ENCODE measurements around the gene MAST3. TPM values are rescaled to one million over a fixed set of nuclear protein-coding genes. Genes with fewer than 3 reads are reported as not detected.

MAST3 gene
- total and polyA plus RNA-seq, 2 of the 8 experiments (the other 6 are each of a cell fraction or from before 2014, with no cell fraction given), result 3.4 to 9.0 TPM

GRCh38 chr19:18062028-18062427, 35.5 kb upstream of the MAST3 start:
- no peak overlapping the region for H4K91ac ChIP-seq (replicated peaks; ENCODE audit: insufficient read length, low read length)
- H3K9me3 ChIP-seq (ENCODE audit: insufficient read depth in 2 of 2, low read depth in 1 of 2, low read length in 1 of 2), result no peaks in the 10 kb centered on the region
- 73% methylated on average over 8 of the region's 8 CpGs; no CpG with 5 or more reads in 1 of the 2 experiments for WGBS, 2 experiments (ENCODE audit: extremely low coverage in 1 of 2, insufficient coverage in 1 of 2, insufficient read length in 1 of 2, insufficient replicate concordance in 2 of 2, low coverage in 1 of 2, low lambda C conversion rate in 2 of 2, missing lambda C conversion rate in 1 of 2)
- no peak overlapping the region for H2AFZ ChIP-seq (ENCODE audit: low read length)
- no peak overlapping the region for H2AK5ac ChIP-seq (ENCODE audit: low read depth, low read length)
- H2BK15ac ChIP-seq (ENCODE audit: low read length), result no peak overlapping the region
- no peak overlapping the region for H3K9ac ChIP-seq (replicated peaks in 1 of 4; ENCODE audit: extremely low read depth in 1 of 4, low read depth in 3 of 4, low read length in 3 of 4)
- CTCF ChIA-PET (ENCODE audit: partially characterized antibody), result interaction anchor here (0.8 to 3.2 kb wide), 11 partner anchors 8 to 229 kb away, joined by 3 to 14 read pairs (median 4); partner anchors contain the start of genes ARRDC2 and IL12RB1
- no peak overlapping the region for H3K4me3 ChIP-seq (ENCODE audit: extremely low read depth in 1 of 4, insufficient read depth in 2 of 4, low read depth in 3 of 4, low read length in 4 of 4)
- H3K4ac ChIP-seq (replicated peaks; ENCODE audit: insufficient read length, low read depth, low read length), result no peak overlapping the region
- POLR2A ChIA-PET (ENCODE audit: partially characterized antibody), result interaction anchor here (0.5 to 0.7 kb wide), 2 partner anchors 288 to 511 kb away, joined by 3 read pairs; no protein-coding TSS in a partner anchor
- H3K23ac ChIP-seq (ENCODE audit: insufficient read length), result no peak overlapping the region
- H4K20me1 ChIP-seq (replicated peaks in 1 of 2; ENCODE audit: control insufficient read depth in 1 of 2, insufficient read depth in 2 of 2, low read length in 2 of 2), result no peaks in the 10 kb centered on the region
- H3K4me2 ChIP-seq (ENCODE audit: insufficient read depth in 1 of 2, low read depth in 2 of 2, low read length in 2 of 2), result no peak overlapping the region
- no peaks in the 10 kb centered on the region for H3K79me2 ChIP-seq (ENCODE audit: control insufficient read depth in 1 of 2, insufficient read depth in 2 of 2, low read length in 2 of 2)
- no peak for FAIRE-seq
- no peak overlapping the region for H3K27ac ChIP-seq (ENCODE audit: low read depth, low read length)
- H3K36me3 ChIP-seq (ENCODE audit: control insufficient read depth in 2 of 4, insufficient read depth in 4 of 4, low read length in 3 of 4), result no peaks in the 10 kb centered on the region
- no peak overlapping the region for H4K8ac ChIP-seq (ENCODE audit: extremely low read depth, insufficient read depth, low read length)
- H2BK5ac ChIP-seq (ENCODE audit: low read depth, low read length), result no peak overlapping the region
- no peak overlapping the region; the same call in 1 of the 2 replicates for H3K18ac ChIP-seq (ENCODE audit: extremely low read depth, low read length)
- H3K4me1 ChIP-seq (replicated peaks in 1 of 4; ENCODE audit: control insufficient read depth in 3 of 4, insufficient read depth in 4 of 4, low read length in 3 of 4), result no peaks in the 10 kb centered on the region
- H3K79me1 ChIP-seq (ENCODE audit: low read depth, low read length), result no peaks in the 10 kb centered on the region
- H2BK12ac ChIP-seq (ENCODE audit: low read depth, low read length), result no peak overlapping the region
- H3K14ac ChIP-seq (ENCODE audit: insufficient read length), result no peak overlapping the region
- H3K27me3 ChIP-seq (replicated peaks in 1 of 4; ENCODE audit: control insufficient read depth in 3 of 4, extremely low read depth in 1 of 4, insufficient read depth in 3 of 4, low read length in 3 of 4), result no peaks in the 10 kb centered on the region
- DNase-seq (ENCODE audit: low read depth in 1 of 2, low spot score in 2 of 2), result no peak
- peaks cover 2% of the 10 kb centered on the region; the same call in 1 of the 2 replicates for H3K23me2 ChIP-seq (ENCODE audit: low read depth, low read length)
- H3K56ac ChIP-seq (replicated peaks; ENCODE audit: insufficient read length, low read depth, low read length), result no peak overlapping the region
- no peak overlapping the region for H2BK20ac ChIP-seq (ENCODE audit: low read length)
- no peak overlapping the region for H4K5ac ChIP-seq (ENCODE audit: insufficient read length, low read depth, low read length)
- no peak overlapping the region for H2BK120ac ChIP-seq (replicated peaks; ENCODE audit: low read depth, low read length)
- no peak for TF ChIP-seq JUND (IDR thresholded peaks at IDR 0.05; ENCODE audit: low read length)
- TF ChIP-seq CTBP2 (IDR thresholded peaks at IDR 0.05; ENCODE audit: borderline replicate concordance, insufficient read depth, insufficient read length, low read length), result no peak
- no peak for TF ChIP-seq KDM4A (IDR thresholded peaks at IDR 0.05; ENCODE audit: low read depth, low read length, severe bottlenecking)
- no peak for TF ChIP-seq ATF2 (IDR thresholded peaks at IDR 0.05; ENCODE audit: low read length)
- TF ChIP-seq RNF2 (IDR thresholded peaks at IDR 0.05; ENCODE audit: borderline replicate concordance, low read depth, low read length, missing control alignments, poor library complexity, severe bottlenecking), result no peak
- no peak for TF ChIP-seq BCL11A (IDR thresholded peaks at IDR 0.05; ENCODE audit: low read depth in 2 of 2, low read length in 2 of 2)
- TF ChIP-seq POU5F1 (IDR thresholded peaks at IDR 0.05; ENCODE audit: low read depth, low read length), result no peak
- TF ChIP-seq TEAD4 (IDR thresholded peaks at IDR 0.05; ENCODE audit: low read depth, low read length), result no peak
- TF ChIP-seq YY1 (IDR thresholded peaks at IDR 0.05; ENCODE audit: low read depth, low read length), result no peak
- TF ChIP-seq CREB1 (IDR thresholded peaks at IDR 0.05), result no peak
- no peak for TF ChIP-seq SIRT6 (IDR thresholded peaks at IDR 0.05; ENCODE audit: low read length)
- TF ChIP-seq SIN3A (conservative IDR thresholded peaks at IDR 0.05 in 1 of 2, IDR thresholded peaks at IDR 0.05 in 1 of 2; ENCODE audit: low read depth in 1 of 2, low read length in 2 of 2), result no peak

Measured in H1 (cell line).